CD4-positive, CD25-positive, alpha-beta regulatory T cell (primary cell): ENCODE measurements around the gene PREP. TPM values are rescaled to one million over a fixed set of nuclear protein-coding genes. Genes with fewer than 3 reads are reported as not detected.

Experiments
- ATAC-seq, 2 donors: fragments of 150-1000 bp; cut with Tn5 transposase; one replicate each; pipeline ENCODE4 v1.10.0; 2021; ENCODE audit warnings: low read depth in 2 of 2, moderate number of reproducible peaks in 2 of 2, moderate library complexity in 1 of 2
- DNase-seq, 3 donors: peaks; one replicate each; pipeline versions ENCODE4 v3.0.0 to v3.0.0-alpha.2; 2012 to 2022; ENCODE audit warnings: mixed read lengths in 1 of 3
- H3K27ac ChIP-seq: one replicate; pipeline ENCODE4 v1.7.0; 2013; ENCODE audit warnings: mild to moderate bottlenecking, low read length; ENCODE audit not compliant: insufficient read depth, poor library complexity, severe bottlenecking
- H3K27me3 ChIP-seq: one replicate; pipeline ENCODE4 v1.7.0; 2013; ENCODE audit warnings: low read length; ENCODE audit not compliant: control insufficient read depth, insufficient read depth
- H3K36me3 ChIP-seq: one replicate; pipeline ENCODE4 v1.7.0; 2013; ENCODE audit warnings: mild to moderate bottlenecking, low read length, moderate library complexity; ENCODE audit not compliant: control insufficient read depth, insufficient read depth
- H3K4me1 ChIP-seq: 2 replicates; pipeline ENCODE4 v1.7.0; 2013; ENCODE audit warnings: mild to moderate bottlenecking, low read length; ENCODE audit not compliant: insufficient read depth, control insufficient read depth, poor library complexity, severe bottlenecking
- H3K4me3 ChIP-seq: one replicate; pipeline ENCODE4 v1.7.0; 2013; ENCODE audit warnings: low read depth, mild to moderate bottlenecking, low read length, moderate library complexity
- H3K9me3 ChIP-seq, 2 experiments: 1 replicate in 1 of 2; 2 replicates in 1 of 2; pipeline ENCODE4 v1.7.0; 2013; ENCODE audit warnings: low read length in 2 of 2, mild to moderate bottlenecking in 1 of 2, moderate library complexity in 1 of 2; ENCODE audit not compliant: control insufficient read depth in 2 of 2
- H3K27ac Mint-ChIP-seq, 3 donors: one replicate each; pipeline ENCODE4 v1.8.0; 2020 to 2022; ENCODE audit warnings: mild to moderate bottlenecking in 3 of 3, mixed read lengths in 3 of 3, moderate library complexity in 2 of 3
- H3K27me3 Mint-ChIP-seq: one replicate; pipeline ENCODE4 v1.8.0; 2022; ENCODE audit warnings: mild to moderate bottlenecking, mixed read lengths
- H3K36me3 Mint-ChIP-seq: one replicate; pipeline ENCODE4 v1.8.0; 2020; ENCODE audit warnings: mixed read lengths
- H3K4me1 Mint-ChIP-seq, 4 donors: one replicate each; pipeline ENCODE4 v1.8.0; 2020 to 2022; ENCODE audit warnings: mixed read lengths in 4 of 4, mild to moderate bottlenecking in 1 of 4
- H3K4me3 Mint-ChIP-seq, 4 donors: one replicate each; pipeline ENCODE4 v1.8.0; 2020 to 2022; ENCODE audit warnings: mild to moderate bottlenecking in 4 of 4, mixed read lengths in 4 of 4, moderate library complexity in 3 of 4
- H3K9me3 Mint-ChIP-seq, 7 donors: one replicate each; pipeline ENCODE4 v1.8.0; 2020 to 2022; ENCODE audit warnings: mixed read lengths in 7 of 7, mild to moderate bottlenecking in 3 of 7, moderate library complexity in 2 of 7
- polyA plus RNA-seq, 4 donors: library from polyadenylated mRNA; unstranded; fragments of 300-500 nt; fragmentation: Illumina TruSeq; gene quantifications; one replicate each; pipeline ENCODE4 v1.2.3, GENCODE V29; 2021
- total RNA-seq: library from RNA; stranded (reverse); gene quantifications from one replicate; pipeline ENCODE4 v1.2.3, GENCODE V29; 2022

The PREP gene
- total and polyA plus RNA-seq, 5 donors from 2014 or later: 33.8 to 49.7 (median 41.8) TPM

- H3K36me3 Mint-ChIP-seq: no peaks in the 10 kb centered on the region
- Histone ChIP-seq H3K27ac (no peak overlapping the region), H3K9me3 (peaks cover under 1 to 4% of the 10 kb centered on the region in 2 experiments), H3K4me1 (no peaks in the 10 kb centered on the region), H3K36me3 (no peaks in the 10 kb centered on the region), H3K27me3 (peaks cover 12% of the 10 kb centered on the region), H3K4me3 (no peak overlapping the region)
- H3K27me3 Mint-ChIP-seq: peaks cover 41% of the 10 kb centered on the region
- peaks cover 2 to 22% (median 11%) of the 10 kb centered on the region in 7 donors for H3K9me3 Mint-ChIP-seq
- H3K27ac Mint-ChIP-seq: no peak overlapping the region
- ATAC-seq: no peak
- no peak overlapping the region for H3K4me3 Mint-ChIP-seq
- DNase-seq: no peak
- peaks cover 0 to 7% (median under 1%) of the 10 kb centered on the region in 4 donors for H3K4me1 Mint-ChIP-seq
Observed at GRCh38 chr6:105409734-105410133, 6.9 kb upstream of the PREP start.

GRCh38 chr6:105402090-105402938 lies 568 bp downstream of the PREP start:
- H3K4me1 ChIP-seq: peaks cover 44% of the 10 kb centered on the region
- Mint-ChIP-seq H3K4me3 (peak overlapping the region; percentile 78 to 95 (median 92)), H3K27ac (peak overlapping the region in 2 of 3 donors; percentile 18 to 91), H3K4me1 (peaks cover 39 to 65% (median 52%) of the 10 kb centered on the region in 4 donors), H3K36me3 (no peaks in the 10 kb centered on the region), H3K27me3 (no peaks in the 10 kb centered on the region), H3K9me3 (no peaks in the 10 kb centered on the region)
- peak in 1 of 2 donors; percentile 37 for ATAC-seq
- H3K27ac ChIP-seq: no peak overlapping the region
- H3K36me3 ChIP-seq: peaks cover 2% of the 10 kb centered on the region
- DNase-seq: peak; percentile 4 to 65 (median 34)
- no peaks in the 10 kb centered on the region for H3K9me3 ChIP-seq
- no peaks in the 10 kb centered on the region for H3K27me3 ChIP-seq
- peak overlapping the region; percentile 79 for H3K4me3 ChIP-seq

GRCh38 chr6:105401247-105402089 lies 1.4 kb downstream of the PREP start:
- Mint-ChIP-seq H3K27me3 (no peaks in the 10 kb centered on the region), H3K4me3 (peak overlapping the region; percentile 78 to 95 (median 92)), H3K36me3 (peaks cover 1% of the 10 kb centered on the region), H3K27ac (peak overlapping the region in 2 of 3 donors; percentile 18 to 91), H3K4me1 (peaks cover 39 to 65% (median 54%) of the 10 kb centered on the region in 4 donors), H3K9me3 (no peaks in the 10 kb centered on the region)
- Histone ChIP-seq H3K27ac (no peak overlapping the region), H3K9me3 (no peaks in the 10 kb centered on the region), H3K27me3 (no peaks in the 10 kb centered on the region), H3K36me3 (peaks cover 7% of the 10 kb centered on the region), H3K4me3 (peak overlapping the region; percentile 79), H3K4me1 (peaks cover 44% of the 10 kb centered on the region)
- ATAC-seq: no peak
- DNase-seq: no peak

- DNase-seq: no peak
- H3K27ac Mint-ChIP-seq: peak overlapping the region in 2 of 3 donors; percentile 1 to 50
- peaks cover 16% of the 10 kb centered on the region for H3K36me3 ChIP-seq
- peaks cover 44% of the 10 kb centered on the region for H3K4me1 ChIP-seq
- H3K27ac ChIP-seq: no peak overlapping the region
- H3K9me3 Mint-ChIP-seq: no peaks in the 10 kb centered on the region
- H3K4me3 ChIP-seq: peak overlapping the region; percentile 8
- H3K36me3 Mint-ChIP-seq: peaks cover 11% of the 10 kb centered on the region
- peak overlapping the region; percentile 28 to 94 (median 61) for H3K4me3 Mint-ChIP-seq
- no peaks in the 10 kb centered on the region for H3K27me3 ChIP-seq
- H3K4me1 Mint-ChIP-seq: peaks cover 39 to 65% (median 50%) of the 10 kb centered on the region in 4 donors
- ATAC-seq: no peak
- H3K27me3 Mint-ChIP-seq: no peaks in the 10 kb centered on the region
- no peaks in the 10 kb centered on the region for H3K9me3 ChIP-seq
Observed at GRCh38 chr6:105400501-105400900, 2.4 kb downstream of the PREP start.

- DNase-seq (no peak), ATAC-seq (no peak)
- Mint-ChIP-seq H3K4me1 (peaks cover 39 to 58% (median 49%) of the 10 kb centered on the region in 4 donors), H3K4me3 (peak overlapping the region in 3 of 4 donors; percentile 17 to 78 (median 26)), H3K9me3 (no peaks in the 10 kb centered on the region), H3K27ac (peak overlapping the region in 1 of 3 donors; percentile 43), H3K36me3 (peaks cover 14% of the 10 kb centered on the region), H3K27me3 (no peaks in the 10 kb centered on the region)
- Histone ChIP-seq H3K36me3 (peaks cover 20% of the 10 kb centered on the region), H3K27ac (no peak overlapping the region), H3K4me3 (no peak overlapping the region), H3K27me3 (no peaks in the 10 kb centered on the region), H3K4me1 (peaks cover 44% of the 10 kb centered on the region), H3K9me3 (no peaks in the 10 kb centered on the region)
Observed at GRCh38 chr6:105398859-105399258, 4.0 kb downstream of the PREP start.

GRCh38 chr6:105397987-105398386 lies 4.9 kb downstream of the PREP start:
- Histone ChIP-seq H3K4me3 (no peak overlapping the region), H3K27me3 (no peaks in the 10 kb centered on the region), H3K9me3 (no peaks in the 10 kb centered on the region), H3K27ac (no peak overlapping the region), H3K4me1 (peaks cover 39% of the 10 kb centered on the region), H3K36me3 (peaks cover 20% of the 10 kb centered on the region)
- Mint-ChIP-seq H3K4me1 (peaks cover 39 to 57% (median 45%) of the 10 kb centered on the region in 4 donors), H3K4me3 (peak overlapping the region in 2 of 4 donors; percentile 12 to 59), H3K27ac (peak overlapping the region in 2 of 3 donors; percentile 43 to 44), H3K9me3 (no peaks in the 10 kb centered on the region), H3K36me3 (peaks cover 18% of the 10 kb centered on the region), H3K27me3 (no peaks in the 10 kb centered on the region)
- DNase-seq (peak in 1 of 3 donors; percentile 24), ATAC-seq (no peak)

- Histone ChIP-seq H3K27me3 (no peaks in the 10 kb centered on the region), H3K9me3 (no peaks in the 10 kb centered on the region), H3K4me1 (no peaks in the 10 kb centered on the region), H3K36me3 (peaks cover 47% of the 10 kb centered on the region), H3K4me3 (no peak overlapping the region), H3K27ac (no peak overlapping the region)
- Mint-ChIP-seq H3K4me1 (peaks cover 8 to 9% (median 8%) of the 10 kb centered on the region in 4 donors), H3K27me3 (no peaks in the 10 kb centered on the region), H3K9me3 (no peaks in the 10 kb centered on the region), H3K36me3 (peaks cover 30% of the 10 kb centered on the region), H3K27ac (no peak overlapping the region), H3K4me3 (peak overlapping the region in 1 of 4 donors; percentile 7)
- DNase-seq: no peak
- no peak for ATAC-seq
Observed at GRCh38 chr6:105391705-105392104, 11.2 kb downstream of the PREP start.
